Measurements from ENCODE around the gene UEVLD.

DNA sequence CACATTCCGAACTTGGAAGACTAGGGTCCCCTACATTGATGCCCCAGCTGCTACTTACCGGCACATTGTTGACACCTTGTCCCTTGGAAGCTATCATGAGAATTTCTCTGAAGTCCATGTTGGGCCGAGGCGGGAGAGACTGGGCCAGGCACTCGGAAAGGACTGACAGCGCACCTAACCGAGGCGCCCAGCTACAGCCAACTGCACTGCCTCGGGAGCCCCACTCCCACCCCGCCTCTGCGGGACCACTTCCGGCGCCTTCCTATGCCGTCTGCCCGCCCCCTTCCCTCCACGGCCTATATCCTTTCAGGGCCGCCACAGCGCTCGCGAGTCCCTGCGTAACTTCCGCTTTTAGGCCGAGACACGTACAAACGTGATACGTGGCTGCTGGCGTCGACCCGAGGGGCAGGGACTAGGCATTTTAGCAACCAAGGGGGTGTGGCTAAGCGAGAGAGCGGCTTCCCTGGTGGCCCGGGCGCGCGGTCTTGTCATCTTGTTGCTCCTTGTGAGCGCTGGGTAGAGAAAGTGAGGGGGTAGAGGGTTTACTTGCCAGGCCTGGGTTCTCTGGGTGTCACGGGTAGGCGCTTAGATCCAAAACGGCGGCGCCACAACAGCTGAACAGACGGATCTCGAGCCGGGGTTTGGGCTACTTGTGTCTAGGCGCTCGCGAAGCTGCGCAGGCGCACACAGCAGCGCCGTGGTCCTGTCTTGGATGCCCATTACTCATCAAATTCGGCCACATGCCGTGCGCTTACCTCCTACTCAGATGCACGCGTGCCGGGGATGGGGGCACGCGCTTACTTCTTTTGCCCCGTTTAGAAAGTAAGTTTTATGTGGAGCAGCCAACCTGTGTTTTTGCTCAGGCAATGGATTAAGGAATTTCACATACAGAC, 45.9 kb upstream of the UEVLD start, which contains the start of gene SPTY2D1:
- no peak for TF ChIP-seq EZH2phosphoT487 (IDR thresholded peaks at IDR 0.05; ENCODE audit: low read depth, severe bottlenecking, unreplicated experiment)
- TF ChIP-seq, protein P1, sequence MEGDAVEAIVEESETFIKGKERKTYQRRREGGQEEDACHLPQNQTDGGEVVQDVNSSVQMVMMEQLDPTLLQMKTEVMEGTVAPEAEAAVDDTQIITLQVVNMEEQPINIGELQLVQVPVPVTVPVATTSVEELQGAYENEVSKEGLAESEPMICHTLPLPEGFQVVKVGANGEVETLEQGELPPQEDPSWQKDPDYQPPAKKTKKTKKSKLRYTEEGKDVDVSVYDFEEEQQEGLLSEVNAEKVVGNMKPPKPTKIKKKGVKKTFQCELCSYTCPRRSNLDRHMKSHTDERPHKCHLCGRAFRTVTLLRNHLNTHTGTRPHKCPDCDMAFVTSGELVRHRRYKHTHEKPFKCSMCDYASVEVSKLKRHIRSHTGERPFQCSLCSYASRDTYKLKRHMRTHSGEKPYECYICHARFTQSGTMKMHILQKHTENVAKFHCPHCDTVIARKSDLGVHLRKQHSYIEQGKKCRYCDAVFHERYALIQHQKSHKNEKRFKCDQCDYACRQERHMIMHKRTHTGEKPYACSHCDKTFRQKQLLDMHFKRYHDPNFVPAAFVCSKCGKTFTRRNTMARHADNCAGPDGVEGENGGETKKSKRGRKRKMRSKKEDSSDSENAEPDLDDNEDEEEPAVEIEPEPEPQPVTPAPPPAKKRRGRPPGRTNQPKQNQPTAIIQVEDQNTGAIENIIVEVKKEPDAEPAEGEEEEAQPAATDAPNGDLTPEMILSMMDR (IDR thresholded peaks at IDR 0.05; ENCODE audit: poor library complexity): no peak
